Fibroblast of the conjunctiva (primary cell): ENCODE measurements around the gene GAPVD1.
A peak's percentile ranks its signal among the peaks of the same experiment; 100 is the strongest.
"Not testable (repeated sequence)": the region's sequence is repeated elsewhere in the genome, so short reads cannot be mapped to it uniquely, and the experiment has no call there.

Source experiments
- DNase-seq: peaks from one replicate; pipeline ENCODE4 v3.0.0-alpha.2; 2010; ENCODE audit warnings: low read depth

GAPVD1 gene

GRCh38 chr9:125316359-125316758 lies 54.7 kb downstream of the GAPVD1 start:
- DNase-seq = not testable (repeated sequence)

- DNase-seq = no peak
Measured at GRCh38 chr9:125317704-125318103, 56.1 kb downstream of the GAPVD1 start.

GRCh38 chr9:125321496-125321895 lies 59.9 kb downstream of the GAPVD1 start:
- no peak for DNase-seq

DNA sequence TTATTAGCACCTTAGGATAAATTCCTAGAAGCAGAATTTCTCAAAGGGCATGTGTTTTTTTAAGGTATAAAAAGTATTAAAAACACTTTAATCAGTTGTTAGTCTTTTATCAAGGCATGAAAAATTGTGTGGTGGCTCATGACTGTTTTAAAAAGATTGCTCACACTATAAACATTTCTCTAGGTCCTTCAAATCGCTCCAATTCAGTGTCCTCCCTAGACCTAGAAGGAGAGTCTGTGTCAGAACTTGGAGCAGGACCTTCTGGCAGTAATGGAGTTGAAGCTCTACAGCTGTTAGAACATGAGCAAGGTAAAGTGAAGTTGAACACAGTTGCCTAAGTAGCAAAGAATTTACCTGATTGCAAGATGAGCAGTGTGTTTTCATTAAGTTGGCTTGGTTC lies 62.0 kb downstream of the GAPVD1 start:
- DNase-seq = no peak

- no peak for DNase-seq
Measured at GRCh38 chr9:125325826-125326225, 64.2 kb downstream of the GAPVD1 start.

DNA sequence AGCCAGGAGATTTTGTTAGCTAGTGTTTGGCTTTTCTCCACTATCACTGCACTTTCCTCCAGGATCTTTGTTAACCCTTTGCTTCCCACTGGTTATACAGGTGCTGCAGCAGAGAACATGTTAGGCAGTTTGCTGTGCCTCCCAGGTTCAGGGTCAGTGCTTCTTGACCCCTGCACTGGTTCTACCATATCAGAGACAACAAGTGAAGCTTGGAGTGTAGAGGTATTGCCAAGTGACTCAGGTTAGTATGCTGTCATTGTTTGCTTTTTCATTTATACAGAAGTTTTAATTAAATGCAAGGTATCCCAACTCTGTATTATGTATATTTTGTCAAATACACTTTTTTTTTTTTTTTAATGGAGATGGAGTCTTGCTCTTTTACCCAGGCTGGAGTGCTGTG lies 68.4 kb downstream of the GAPVD1 start:
- no peak for DNase-seq

- no peak for DNase-seq
Measured at GRCh38 chr9:125330587-125330986, 69.0 kb downstream of the GAPVD1 start.

- no peak for DNase-seq
Measured at GRCh38 chr9:125332527-125332926, 70.9 kb downstream of the GAPVD1 start.

- DNase-seq = no peak
Measured at GRCh38 chr9:125337236-125337635, 75.6 kb downstream of the GAPVD1 start.

- no peak for DNase-seq
Measured at GRCh38 chr9:125338929-125339328, 77.3 kb downstream of the GAPVD1 start.

DNA sequence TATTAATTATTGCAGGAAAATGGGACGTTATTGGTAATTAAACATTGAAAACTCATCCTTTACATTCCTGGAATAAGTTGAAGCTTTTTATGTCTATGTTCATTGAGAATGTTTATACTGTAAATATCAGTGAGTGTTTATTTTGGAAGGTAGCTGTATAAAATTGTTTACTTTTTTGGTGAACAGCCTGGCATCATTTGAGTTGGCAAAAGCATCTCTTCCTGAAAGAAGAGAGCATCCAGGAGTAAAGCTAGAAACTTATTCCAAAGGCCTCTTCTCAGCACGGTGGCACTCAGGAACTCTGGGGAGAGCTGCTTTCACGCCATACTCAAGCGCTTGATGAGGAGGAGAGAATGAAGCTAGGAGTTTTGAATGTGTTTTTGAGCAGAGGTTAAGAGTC lies 79.9 kb downstream of the GAPVD1 start:
- no peak for DNase-seq

GRCh38 chr9:125343518-125344275 lies 82.1 kb downstream of the GAPVD1 start:
- peak; percentile 51 for DNase-seq

DNA sequence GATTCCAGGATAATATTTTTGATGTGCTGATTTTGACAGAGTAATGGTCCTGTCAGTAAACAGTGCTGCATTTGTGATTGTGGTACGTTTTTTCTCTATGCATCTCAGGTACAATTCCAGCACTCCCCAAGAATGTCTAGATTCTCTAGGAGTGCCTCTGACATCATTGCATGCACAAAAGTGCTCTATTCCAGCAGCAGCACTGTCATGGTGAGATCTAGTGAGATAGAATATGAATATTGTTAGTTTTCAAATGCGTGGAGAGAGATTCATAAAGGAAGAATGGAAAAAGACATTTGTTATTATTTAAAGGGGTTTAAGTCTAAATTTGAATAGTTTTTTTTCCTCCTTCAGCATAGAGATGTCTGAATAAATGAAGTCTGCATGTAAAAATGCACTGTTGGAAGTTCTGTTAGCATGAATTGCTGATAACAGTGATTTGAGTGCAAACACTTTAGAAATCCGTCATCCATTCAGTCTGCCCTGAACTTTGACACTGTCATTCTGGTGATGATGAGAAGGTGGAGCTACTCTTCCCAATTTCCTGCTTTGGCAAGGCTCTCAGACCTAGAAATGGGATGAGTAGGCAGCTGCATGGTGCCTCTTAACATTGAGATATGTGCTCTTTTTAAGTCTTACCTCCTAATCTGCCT lies 84.6 kb downstream of the GAPVD1 start:
- DNase-seq = no peak

DNA sequence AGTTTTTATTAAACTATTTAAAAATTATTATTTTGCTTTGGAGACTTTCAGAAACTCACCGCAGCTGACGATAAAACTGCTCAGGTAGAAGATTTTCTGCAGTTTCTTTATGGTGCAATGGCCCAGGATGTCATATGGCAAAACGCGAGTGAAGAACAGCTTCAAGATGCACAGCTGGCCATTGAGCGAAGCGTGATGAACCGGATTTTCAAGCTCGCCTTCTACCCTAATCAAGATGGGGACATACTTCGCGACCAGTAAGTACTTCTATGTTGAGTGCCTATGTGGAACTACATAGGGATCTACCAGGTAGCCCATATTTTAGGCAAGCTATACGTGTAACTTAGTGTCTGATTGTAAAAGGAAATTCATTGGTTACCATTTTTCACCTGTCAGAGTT lies 94.0 kb downstream of the GAPVD1 start:
- DNase-seq = no peak

DNA sequence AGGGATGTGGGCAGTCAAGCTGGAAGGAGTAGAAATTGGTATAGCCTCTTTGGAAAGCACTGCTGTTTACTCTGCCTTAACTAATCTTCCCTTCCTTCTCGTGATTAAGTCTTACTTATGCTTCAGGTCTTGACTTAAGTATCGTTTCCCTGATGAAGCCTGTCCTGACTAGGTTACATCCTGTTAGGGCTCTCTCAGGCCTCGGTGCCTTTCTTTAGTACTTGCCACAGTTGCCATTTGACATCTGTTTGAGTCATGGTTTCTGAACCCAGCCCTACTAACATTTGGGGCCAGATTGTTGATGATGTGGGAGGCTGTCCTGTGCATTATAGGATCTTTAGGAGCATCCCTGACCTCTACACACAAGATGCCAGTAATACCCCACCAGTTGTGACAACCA lies 94.4 kb downstream of the GAPVD1 start:
- no peak for DNase-seq

DNA sequence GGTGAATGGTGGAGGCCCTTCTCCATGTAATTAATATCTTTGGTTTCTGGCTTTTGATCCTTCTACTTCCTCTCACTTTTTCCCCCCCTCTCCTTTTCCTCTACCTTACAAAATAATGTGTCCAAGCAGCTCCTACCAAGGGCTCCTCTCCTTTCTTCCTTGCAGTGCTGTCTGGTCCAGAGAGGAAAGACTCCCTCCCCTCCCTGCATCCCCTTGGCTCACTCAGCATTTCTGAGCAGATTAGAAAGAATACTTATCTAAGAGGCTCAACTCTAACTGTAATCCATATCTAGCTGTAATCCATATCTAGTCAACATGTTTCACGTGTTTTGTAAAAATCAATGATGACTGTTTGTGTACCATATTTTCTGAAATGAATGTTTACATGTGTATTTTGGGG lies 97.4 kb downstream of the GAPVD1 start:
- no peak for DNase-seq

DNA sequence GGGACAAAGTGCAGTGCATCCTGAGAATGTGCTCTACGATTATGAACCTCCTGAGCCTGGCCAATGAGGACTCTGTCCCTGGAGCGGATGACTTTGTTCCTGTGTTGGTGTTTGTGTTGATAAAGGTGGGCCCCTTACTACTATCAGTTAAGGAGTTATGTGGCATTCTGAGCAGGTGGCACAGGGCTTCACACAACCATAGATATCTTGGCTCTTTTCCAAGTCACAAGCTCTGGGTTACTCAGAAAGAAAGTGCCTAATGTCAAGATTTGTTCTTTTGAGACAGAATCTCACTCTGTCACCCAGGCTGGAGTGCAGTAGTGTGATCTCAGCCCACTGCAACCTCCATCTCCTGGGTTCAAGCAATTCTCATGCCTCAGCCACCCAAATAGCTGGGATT lies 99.0 kb downstream of the GAPVD1 start:
- no peak for DNase-seq

DNA sequence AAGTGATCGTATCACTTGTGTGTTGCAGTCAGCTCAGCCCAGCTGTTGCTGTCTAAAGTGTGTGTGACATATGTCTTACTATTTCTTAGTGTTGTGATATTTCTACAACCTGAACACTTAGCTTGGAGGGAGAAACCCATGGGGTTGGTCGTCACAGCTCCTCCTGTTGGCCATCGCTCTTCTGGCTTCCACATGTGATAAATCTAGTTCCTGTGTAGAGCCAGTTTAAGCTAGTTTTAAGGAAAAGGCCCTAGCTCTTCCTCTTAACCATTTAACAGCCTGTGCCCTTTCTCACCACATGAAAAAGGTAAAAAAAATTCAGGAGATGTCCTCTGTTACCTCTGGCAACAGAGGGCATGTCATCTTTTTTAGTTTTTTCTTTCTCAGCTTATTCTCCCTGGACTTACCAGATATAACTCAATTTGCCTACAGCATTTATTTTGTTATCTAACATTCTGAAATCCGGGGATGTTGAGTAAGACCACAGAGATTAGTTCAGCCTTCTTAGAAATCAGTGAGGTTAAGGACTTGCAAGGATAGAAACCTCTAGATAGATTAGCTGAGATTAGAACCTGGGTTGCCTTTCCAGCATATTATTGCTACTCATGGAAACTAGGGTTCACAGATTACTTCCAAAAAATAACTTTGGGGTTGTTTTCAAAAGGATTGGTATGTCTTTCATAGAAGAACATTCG lies 100.4 kb downstream of the GAPVD1 start:
- no peak for DNase-seq

DNA sequence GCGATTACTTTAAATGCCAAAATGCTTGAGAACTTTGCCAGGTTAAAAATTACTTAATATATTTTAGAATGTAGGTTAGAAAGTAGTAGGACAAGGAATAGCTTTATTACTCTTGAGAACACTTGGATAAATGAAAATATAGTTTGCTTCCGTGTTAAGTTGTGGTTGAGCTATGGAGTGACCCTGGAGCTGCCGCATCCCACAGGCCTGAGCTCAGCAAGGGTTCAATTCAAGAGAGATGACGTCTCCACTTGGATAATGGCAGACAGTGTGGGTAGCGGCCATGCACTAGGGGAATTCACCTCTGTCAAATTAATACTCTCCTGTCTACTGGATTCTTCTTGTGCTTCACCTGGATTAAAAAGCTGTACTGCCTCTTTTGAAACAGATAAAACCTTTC lies 105.0 kb downstream of the GAPVD1 start:
- DNase-seq = no peak

DNA sequence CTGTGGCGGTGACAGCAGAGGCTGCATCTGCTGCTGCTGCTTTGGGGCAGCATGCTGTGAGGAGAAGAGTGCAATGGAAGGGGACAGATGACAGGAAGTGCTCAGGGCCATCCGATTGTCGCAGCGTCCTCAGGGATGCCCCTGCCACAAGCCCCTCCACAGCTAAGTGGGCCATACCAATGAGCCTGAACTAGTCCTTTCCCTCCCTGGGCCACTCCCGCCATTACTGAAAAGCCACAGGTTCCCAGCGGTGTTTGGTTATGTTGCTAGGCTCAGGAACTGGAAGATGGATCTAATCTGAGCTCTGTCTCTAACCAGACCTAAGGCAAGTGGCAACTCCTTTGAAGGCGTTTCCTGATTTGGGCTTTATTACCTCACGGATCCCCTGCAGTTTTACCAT lies 109.2 kb downstream of the GAPVD1 start:
- no peak for DNase-seq

DNA sequence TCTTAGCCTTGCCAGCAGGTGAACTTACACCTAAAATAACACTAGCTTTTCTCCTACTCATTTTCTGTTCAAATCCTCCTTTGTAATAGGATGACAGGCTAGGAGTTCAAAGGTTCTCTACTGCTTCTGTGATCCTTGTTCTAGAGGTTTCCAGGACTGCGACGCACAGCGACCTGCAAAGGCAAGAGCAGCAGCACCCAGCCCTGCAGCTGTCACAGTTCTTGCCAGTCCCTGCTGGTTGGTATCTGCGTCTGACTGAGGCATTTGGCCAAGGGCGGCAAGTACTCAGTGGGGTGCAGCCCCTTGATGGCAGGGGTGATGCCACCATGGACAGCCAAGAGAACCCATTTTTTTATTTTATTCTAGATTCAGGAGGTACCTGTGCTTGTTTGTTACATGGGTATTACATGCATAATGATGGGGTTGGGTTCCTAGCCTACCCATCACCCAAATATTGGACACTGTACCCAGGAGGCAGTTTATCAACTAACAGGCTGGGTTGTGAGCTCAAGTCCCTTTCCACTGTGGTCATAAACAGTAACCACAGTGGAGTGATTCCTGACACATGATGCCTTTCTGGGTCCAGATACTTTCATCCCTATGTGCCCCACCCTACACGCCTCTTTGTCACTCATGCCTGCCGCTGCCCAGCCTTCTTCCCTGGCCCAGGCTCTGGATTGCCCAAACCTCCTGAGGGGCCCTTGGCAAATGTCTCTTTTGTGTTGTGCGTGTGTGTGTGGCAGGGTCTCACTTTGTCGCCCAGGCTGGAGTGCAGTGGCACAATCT lies 111.0 kb downstream of the GAPVD1 start:
- no peak for DNase-seq
